LNCaP clone FGC (cell line): ENCODE results near the gene BTBD17.

Experiments used
- DNase-seq: peaks from one replicate; pipeline ENCODE4 v3.0.0-alpha.2; 2011; ENCODE audit warnings: low read depth
- H3K4me3 ChIP-seq: 2 replicates; pipeline ENCODE4 v1.5.1; 2011; ENCODE audit warnings: mild to moderate bottlenecking, low read depth, low read length, control low read depth
- TF ChIP-seq, protein P1 (sequence below): IDR thresholded peaks from 2 replicates; pipeline ENCODE4 v1.5.1; 2012; ENCODE audit warnings: mild to moderate bottlenecking; ENCODE audit not compliant: control insufficient read depth, insufficient read depth; ENCODE audit errors: extremely low read depth

BTBD17 gene

DNA sequence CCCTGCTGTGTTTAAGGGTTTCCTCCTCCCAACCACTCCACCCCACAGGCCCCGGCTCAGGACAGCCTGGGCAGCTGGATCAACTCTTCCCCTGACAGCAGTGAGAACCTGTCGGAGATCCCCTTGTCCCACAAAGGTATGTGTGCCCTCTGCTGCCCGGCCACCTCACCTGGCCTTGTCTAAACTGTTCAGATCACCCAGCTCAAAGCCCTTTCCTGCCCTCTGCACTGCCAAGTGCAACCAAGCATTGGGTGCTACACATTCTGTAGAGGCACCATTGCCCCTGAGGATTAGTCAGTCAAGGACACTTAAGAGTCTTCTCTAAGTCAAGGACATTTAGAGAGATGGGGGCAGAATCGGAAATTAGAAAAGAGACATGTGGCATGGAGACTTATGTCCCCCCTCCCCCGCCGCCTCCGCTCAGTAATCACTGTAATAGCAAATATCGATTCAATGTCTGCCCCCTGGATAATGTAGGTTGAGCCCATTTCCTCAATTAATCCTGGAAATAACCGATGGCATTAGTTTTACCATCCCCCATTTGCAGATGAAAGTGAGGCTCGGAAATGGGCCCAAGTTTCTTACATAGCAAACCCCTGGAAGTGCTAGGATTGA is 8.1 kb downstream of the BTBD17 start:
- TF ChIP-seq, protein P1, sequence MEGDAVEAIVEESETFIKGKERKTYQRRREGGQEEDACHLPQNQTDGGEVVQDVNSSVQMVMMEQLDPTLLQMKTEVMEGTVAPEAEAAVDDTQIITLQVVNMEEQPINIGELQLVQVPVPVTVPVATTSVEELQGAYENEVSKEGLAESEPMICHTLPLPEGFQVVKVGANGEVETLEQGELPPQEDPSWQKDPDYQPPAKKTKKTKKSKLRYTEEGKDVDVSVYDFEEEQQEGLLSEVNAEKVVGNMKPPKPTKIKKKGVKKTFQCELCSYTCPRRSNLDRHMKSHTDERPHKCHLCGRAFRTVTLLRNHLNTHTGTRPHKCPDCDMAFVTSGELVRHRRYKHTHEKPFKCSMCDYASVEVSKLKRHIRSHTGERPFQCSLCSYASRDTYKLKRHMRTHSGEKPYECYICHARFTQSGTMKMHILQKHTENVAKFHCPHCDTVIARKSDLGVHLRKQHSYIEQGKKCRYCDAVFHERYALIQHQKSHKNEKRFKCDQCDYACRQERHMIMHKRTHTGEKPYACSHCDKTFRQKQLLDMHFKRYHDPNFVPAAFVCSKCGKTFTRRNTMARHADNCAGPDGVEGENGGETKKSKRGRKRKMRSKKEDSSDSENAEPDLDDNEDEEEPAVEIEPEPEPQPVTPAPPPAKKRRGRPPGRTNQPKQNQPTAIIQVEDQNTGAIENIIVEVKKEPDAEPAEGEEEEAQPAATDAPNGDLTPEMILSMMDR: no peak
- DNase-seq: no peak
- H3K4me3 ChIP-seq: no peak overlapping the region

DNA sequence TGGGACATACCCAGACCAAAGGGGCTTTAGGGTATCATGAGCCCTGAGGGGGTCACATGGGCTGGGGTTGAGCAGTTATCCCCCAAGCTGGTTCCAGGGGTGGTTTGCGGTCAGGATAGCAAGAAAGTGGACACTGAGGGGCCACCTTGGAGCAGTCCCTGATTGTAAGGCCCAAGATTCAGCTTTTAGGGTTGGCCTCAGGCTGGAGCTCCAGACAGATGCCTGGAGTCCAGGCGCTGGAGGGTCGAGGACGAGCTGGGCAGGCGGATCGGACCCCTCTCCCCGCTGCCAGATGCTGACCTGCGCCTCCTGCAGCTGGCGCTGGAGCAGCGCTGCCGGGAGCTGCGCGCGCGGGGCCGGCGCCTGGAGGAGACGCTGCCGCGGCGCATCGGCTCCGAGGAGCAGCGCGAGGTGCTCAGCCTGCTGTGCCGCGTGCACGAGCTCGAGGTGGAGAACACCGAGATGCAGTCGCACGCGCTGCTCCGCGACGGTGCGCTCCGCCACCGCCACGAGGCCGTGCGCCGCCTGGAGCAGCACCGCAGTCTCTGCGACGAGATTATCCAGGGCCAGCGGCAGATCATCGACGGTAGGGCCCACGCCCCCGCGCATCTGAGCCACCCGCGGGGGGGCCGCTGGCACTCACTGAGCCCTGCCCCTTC is 10.0 kb downstream of the BTBD17 start:
- TF ChIP-seq, protein P1: no peak
- no peak overlapping the region for H3K4me3 ChIP-seq
- DNase-seq: no peak

DNA sequence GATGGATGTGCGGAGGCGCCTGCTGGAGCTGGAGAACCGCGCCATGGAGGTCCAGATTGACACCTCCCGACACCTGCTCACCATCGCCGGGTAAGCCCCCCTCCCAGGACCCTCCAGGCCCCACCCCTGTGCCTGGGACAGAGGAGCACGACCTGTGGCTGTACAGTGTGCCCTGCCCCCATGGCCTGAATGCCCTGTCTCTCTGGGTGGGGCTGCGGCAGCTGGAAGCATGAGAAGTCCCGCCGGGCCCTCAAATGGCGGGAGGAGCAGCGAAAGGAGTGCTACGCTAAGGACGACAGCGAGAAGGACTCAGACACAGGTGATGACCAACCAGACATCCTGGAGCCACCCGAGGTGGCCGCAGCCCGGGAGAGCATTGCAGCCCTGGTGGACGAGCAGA is 11.2 kb downstream of the BTBD17 start:
- TF ChIP-seq, protein P1: no peak
- no peak overlapping the region for H3K4me3 ChIP-seq
- DNase-seq: no peak

DNA sequence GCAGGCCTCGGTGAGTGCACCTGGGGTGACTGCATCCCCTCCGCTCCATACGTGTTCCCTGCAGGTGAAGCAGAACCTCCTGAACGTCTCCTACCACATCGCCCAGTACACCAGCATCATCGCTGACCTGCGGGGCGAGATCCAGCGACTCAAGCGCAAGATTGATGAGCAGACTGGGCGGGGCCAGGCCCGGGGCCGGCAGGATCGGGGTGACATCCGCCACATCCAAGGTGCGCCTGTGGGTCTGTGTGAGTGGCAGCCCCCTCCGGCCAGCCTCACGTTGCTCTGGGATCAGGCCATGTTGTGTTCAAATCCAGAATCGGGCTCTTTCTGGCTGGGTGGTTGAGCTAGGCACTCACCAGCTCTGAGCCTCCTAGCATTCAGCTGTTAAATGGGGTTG is 12.5 kb downstream of the BTBD17 start:
- no peak overlapping the region for H3K4me3 ChIP-seq
- TF ChIP-seq, protein P1: no peak
- DNase-seq: no peak

DNA sequence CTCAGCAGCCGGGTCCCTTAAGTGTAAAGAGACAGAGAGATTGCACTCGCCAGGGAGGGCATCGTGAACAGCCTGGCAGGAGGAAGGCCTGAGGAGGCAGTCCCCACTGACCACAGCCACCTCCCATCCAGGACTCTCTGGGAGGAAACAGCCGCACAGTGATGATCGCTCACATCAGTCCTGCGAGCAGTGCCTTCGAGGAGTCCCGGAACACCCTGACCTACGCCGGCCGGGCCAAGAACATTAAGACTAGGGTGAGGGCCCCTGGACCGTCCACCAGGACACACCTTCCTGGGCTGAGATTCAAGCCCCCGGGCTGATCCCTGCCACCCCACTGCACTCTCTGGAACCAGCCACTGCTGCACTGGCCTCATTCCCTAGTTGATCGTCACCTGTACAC is 14.0 kb downstream of the BTBD17 start:
- no peak overlapping the region for H3K4me3 ChIP-seq
- no peak for DNase-seq
- TF ChIP-seq, protein P1: no peak

DNA sequence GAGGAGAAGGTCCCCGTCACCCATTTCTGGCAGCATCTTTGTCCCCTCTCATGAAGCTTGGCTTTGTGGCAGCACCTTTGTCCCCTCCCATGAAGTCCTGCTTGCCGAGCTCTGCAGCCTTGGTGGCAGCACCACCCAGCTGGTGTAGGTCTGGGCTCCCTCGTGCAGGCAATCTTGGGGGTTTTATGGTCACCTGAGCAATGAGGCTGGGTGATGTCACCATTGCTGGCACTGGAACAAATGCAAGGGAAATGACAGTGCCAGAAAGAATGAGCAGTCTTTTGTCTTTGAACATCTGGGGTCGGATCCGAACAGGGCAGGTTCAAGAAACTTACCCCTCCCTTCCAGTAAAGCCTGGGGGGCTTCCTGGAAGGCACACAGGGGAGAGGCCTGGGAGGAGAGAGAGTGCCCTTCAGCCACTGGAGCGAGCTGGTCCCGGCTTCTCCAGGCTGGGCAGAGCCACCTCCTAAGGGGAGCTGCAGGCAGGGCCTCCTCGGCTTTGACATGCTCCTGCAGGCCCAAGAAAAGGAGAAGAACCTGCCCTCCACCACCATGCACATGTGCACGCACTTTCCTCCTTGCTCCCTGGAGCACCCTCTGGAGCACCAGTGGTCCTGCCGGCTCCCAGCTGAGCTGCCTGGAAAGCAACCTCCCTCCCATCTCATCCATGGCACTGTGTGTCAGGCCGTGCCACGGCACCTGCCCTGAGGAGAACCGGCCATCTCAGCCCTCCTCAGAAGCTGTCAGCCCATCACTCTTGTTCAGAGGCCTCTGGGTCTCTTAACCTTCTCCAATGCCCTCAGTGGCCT is 16.0 kb downstream of the BTBD17 start:
- H3K4me3 ChIP-seq: no peak overlapping the region
- TF ChIP-seq, protein P1: no peak
- no peak for DNase-seq
